Keratinocyte (primary cell): Measurements from ENCODE around the gene TPCN2. TPM values are rescaled to one million over a fixed set of nuclear protein-coding genes. Genes with fewer than 3 reads are reported as not detected.

Experiments used
- DNase-seq: peaks from one replicate; pipeline ENCODE4 v3.0.0-alpha.2; 2011; ENCODE audit warnings: low read depth, missing footprints, low spot score
- FAIRE-seq: peaks from 2 replicates; lab custom pipeline; 2011; peaks lifted over from hg19 to GRCh38; lab: Jason Lieb, UNC
- H2AFZ ChIP-seq: 2 replicates; pipeline ENCODE4 v1.6.0; 2012; ENCODE audit warnings: low read length, control low read depth, inconsistent platforms; ENCODE audit not compliant: control insufficient read depth
- H3K27ac ChIP-seq: 2 replicates; pipeline ENCODE4 v1.5.1; 2011; ENCODE audit warnings: low read length; ENCODE audit not compliant: control insufficient read depth, insufficient read depth
- H3K27me3 ChIP-seq: 3 replicates; pipeline ENCODE4 v1.6.0; 2011; ENCODE audit warnings: low read length; ENCODE audit not compliant: control insufficient read depth, insufficient read depth; ENCODE audit errors: extremely low read depth
- H3K36me3 ChIP-seq, 2 experiments: 2 replicates in 1 of 2; 3 replicates in 1 of 2; pipeline ENCODE4 v1.5.1; 2011; ENCODE audit warnings: low read length in 2 of 2, mild to moderate bottlenecking in 1 of 2; ENCODE audit not compliant: control insufficient read depth in 2 of 2, insufficient read depth in 2 of 2; ENCODE audit errors: extremely low read depth in 1 of 2
- H3K4me1 ChIP-seq: 3 replicates; pipeline ENCODE4 v1.5.1; 2011; ENCODE audit warnings: low read length; ENCODE audit not compliant: control insufficient read depth, insufficient read depth; ENCODE audit errors: extremely low read depth
- H3K4me2 ChIP-seq: 3 replicates; pipeline ENCODE4 v1.6.0; 2011; ENCODE audit warnings: low read depth, low read length; ENCODE audit not compliant: control insufficient read depth, insufficient read depth; ENCODE audit errors: extremely low read depth
- H3K4me3 ChIP-seq, 3 experiments: fragments of 200-600 bp in 1 of 3; sonication (generic) in 1 of 3; 2 replicates in 2 of 3; 3 replicates in 1 of 3; pipeline ENCODE4 v1.5.1; 2011 to 2016; ENCODE audit warnings: low read length in 3 of 3, mild to moderate bottlenecking in 3 of 3, control low read depth in 2 of 3, inconsistent platforms in 1 of 3, low read depth in 1 of 3, mixed read lengths in 1 of 3, mixed run types in 1 of 3, moderate library complexity in 1 of 3; ENCODE audit not compliant: control insufficient read depth in 2 of 3, insufficient read depth in 2 of 3; ENCODE audit errors: extremely low read depth in 1 of 3
- H3K79me2 ChIP-seq: 2 replicates; pipeline ENCODE4 v1.6.0; 2012; ENCODE audit warnings: low read length; ENCODE audit not compliant: control insufficient read depth, insufficient read depth
- H3K9ac ChIP-seq: 3 replicates; pipeline ENCODE4 v1.6.0; 2011; ENCODE audit warnings: low read length; ENCODE audit not compliant: control insufficient read depth, insufficient read depth; ENCODE audit errors: extremely low read depth
- H3K9me1 ChIP-seq: 3 replicates; pipeline ENCODE4 v1.6.0; 2011; ENCODE audit warnings: low read length; ENCODE audit not compliant: control insufficient read depth, insufficient read depth; ENCODE audit errors: extremely low read depth
- H3K9me3 ChIP-seq: 2 replicates; pipeline ENCODE4 v1.5.1; 2012; ENCODE audit warnings: low read depth, low read length; ENCODE audit not compliant: control insufficient read depth
- H4K20me1 ChIP-seq: 3 replicates; pipeline ENCODE4 v1.6.0; 2011; ENCODE audit warnings: low read length; ENCODE audit not compliant: control insufficient read depth, insufficient read depth; ENCODE audit errors: extremely low read depth
- EZH2 ChIP-seq: IDR thresholded peaks from one replicate; pipeline ENCODE4 v1.6.1; 2012; ENCODE audit warnings: inconsistent platforms, mild to moderate bottlenecking, low read length, moderate library complexity
- dilution Hi-C: fragments of 300-500 bp; cut with MboI; formaldehyde crosslinking; loops from one replicate; pipeline ENCODE4 v1.7.0; 2020; ENCODE audit warnings: low sequenced_read_pairs; ENCODE audit not compliant: extremely low pct_ligation_motif_present
- polyA plus RNA-seq, 5 experiments: library from polyadenylated mRNA; depleted of rRNA in 3 of 5; stranded (reverse) in 3 of 5; stranded (forward) in 1 of 5; unstranded in 1 of 5; fragments of >200 nt; gene quantifications; 1 replicate in 1 of 5; 2 replicates in 3 of 5; 3 replicates in 1 of 5; pipeline versions ENCODE4 v1.2.1 to v1.2.3, GENCODE V29; 2011 to 2012; ENCODE audit warnings: missing spikeins in 2 of 5, low read depth in 1 of 5, low replicate concordance in 1 of 5
- TF ChIP-seq, protein P1 (sequence below), 3 experiments: IDR thresholded peaks in 1 of 3; conservative IDR thresholded peaks in 1 of 3; optimal IDR thresholded peaks in 1 of 3; 2 replicates in 2 of 3; 3 replicates in 1 of 3; pipeline versions ENCODE3 to v1.5.1; 2011; ENCODE audit warnings: low read length in 3 of 3, mild to moderate bottlenecking in 3 of 3, moderate library complexity in 2 of 3, control low read depth in 1 of 3, inconsistent platforms in 1 of 3; ENCODE audit not compliant: insufficient read depth in 2 of 3; ENCODE audit errors: extremely low read depth in 1 of 3

The TPCN2 gene
- polyA plus RNA-seq, 1 donor (not counting 4 experiments of a cell fraction or from before 2014, with no cell fraction given), result 7.7 TPM

DNA sequence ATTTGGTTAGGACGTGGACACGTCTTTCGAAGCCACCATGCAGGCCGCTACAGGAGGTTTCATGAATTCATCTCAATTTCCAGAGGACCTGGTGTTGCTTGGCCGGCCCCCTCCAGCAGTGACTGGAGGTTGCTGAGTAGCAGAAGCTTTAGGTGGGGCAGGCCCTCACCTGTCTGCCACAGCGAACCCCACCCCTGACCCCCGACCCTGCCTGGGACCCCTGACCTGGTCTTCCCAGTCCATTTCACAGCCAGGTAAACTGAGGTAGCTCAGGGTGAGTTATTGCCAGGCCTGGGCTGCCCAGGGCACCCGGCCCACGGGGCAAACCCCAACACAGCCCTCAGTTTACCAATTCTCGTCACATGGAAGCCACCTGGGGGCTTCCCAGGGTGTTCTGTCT lies 67.9 kb downstream of the TPCN2 start:
- no peak overlapping the region for H3K27ac ChIP-seq
- H3K36me3 ChIP-seq, result no peaks in the 10 kb centered on the region
- H3K27me3 ChIP-seq, result peaks cover 31% of the 10 kb centered on the region
- H3K79me2 ChIP-seq, result no peaks in the 10 kb centered on the region
- H3K9ac ChIP-seq, result no peak overlapping the region
- peaks cover 9% of the 10 kb centered on the region for H3K4me1 ChIP-seq
- H2AFZ ChIP-seq, result no peak overlapping the region
- no peak overlapping the region for H3K4me3 ChIP-seq
- dilution Hi-C loops, result loop anchor here (10.0 to 25.0 kb wide), 2 partner anchors 121 to 548 kb away; no protein-coding TSS in a partner anchor
- TF ChIP-seq EZH2, result no peak
- TF ChIP-seq, protein P1, sequence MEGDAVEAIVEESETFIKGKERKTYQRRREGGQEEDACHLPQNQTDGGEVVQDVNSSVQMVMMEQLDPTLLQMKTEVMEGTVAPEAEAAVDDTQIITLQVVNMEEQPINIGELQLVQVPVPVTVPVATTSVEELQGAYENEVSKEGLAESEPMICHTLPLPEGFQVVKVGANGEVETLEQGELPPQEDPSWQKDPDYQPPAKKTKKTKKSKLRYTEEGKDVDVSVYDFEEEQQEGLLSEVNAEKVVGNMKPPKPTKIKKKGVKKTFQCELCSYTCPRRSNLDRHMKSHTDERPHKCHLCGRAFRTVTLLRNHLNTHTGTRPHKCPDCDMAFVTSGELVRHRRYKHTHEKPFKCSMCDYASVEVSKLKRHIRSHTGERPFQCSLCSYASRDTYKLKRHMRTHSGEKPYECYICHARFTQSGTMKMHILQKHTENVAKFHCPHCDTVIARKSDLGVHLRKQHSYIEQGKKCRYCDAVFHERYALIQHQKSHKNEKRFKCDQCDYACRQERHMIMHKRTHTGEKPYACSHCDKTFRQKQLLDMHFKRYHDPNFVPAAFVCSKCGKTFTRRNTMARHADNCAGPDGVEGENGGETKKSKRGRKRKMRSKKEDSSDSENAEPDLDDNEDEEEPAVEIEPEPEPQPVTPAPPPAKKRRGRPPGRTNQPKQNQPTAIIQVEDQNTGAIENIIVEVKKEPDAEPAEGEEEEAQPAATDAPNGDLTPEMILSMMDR (optimal IDR thresholded peaks at IDR 0.05 in 1 of 3, IDR thresholded peaks at IDR 0.05 in 1 of 3, conservative IDR thresholded peaks at IDR 0.05 in 1 of 3; ENCODE audit: extremely low read depth in 1 of 3, insufficient read depth in 2 of 3, low read length in 3 of 3), result no peak
- H3K9me3 ChIP-seq, result peaks cover 4% of the 10 kb centered on the region
- DNase-seq (no peak), FAIRE-seq (no peak)
- H3K4me2 ChIP-seq, result no peak overlapping the region
- H3K9me1 ChIP-seq, result no peaks in the 10 kb centered on the region
- H4K20me1 ChIP-seq, result no peaks in the 10 kb centered on the region

DNA sequence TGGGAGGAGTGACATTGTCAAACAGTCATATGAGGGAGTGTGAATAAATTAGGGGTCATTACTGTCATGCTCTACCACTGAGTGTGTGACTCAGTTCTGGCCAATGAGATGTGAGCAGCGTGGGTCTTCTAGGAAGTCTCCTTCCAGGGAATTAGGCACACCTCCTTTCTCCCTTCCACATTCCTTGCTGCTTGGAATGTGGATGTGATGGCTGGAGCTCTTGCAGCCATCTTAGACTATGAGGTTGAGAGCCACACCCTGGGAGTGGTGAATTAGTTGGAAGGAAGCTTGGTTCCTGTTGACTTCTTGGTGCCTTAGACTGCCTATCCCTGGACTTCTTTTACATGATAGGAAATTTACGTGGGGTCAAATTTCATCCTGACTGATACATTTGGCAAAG lies 70.5 kb downstream of the TPCN2 start:
- Histone ChIP-seq H3K36me3 (no peaks in the 10 kb centered on the region), H3K27me3 (peaks cover 25% of the 10 kb centered on the region), H3K4me1 (peaks cover 31% of the 10 kb centered on the region), H4K20me1 (no peaks in the 10 kb centered on the region), H3K4me3 (no peak overlapping the region), H3K4me2 (no peak overlapping the region), H3K9me1 (no peaks in the 10 kb centered on the region), H3K9me3 (peaks cover 4% of the 10 kb centered on the region), H2AFZ (no peak overlapping the region), H3K27ac (no peak overlapping the region), H3K9ac (no peak overlapping the region), H3K79me2 (no peaks in the 10 kb centered on the region)
- DNase-seq (no peak), FAIRE-seq (no peak)
- TF ChIP-seq, protein P1 (optimal IDR thresholded peaks at IDR 0.05 in 1 of 3, IDR thresholded peaks at IDR 0.05 in 1 of 3, conservative IDR thresholded peaks at IDR 0.05 in 1 of 3; ENCODE audit: extremely low read depth in 1 of 3, insufficient read depth in 2 of 3, low read length in 3 of 3), result no peak
- no peak for TF ChIP-seq EZH2
- dilution Hi-C loops, result loop anchor here (10.0 to 25.0 kb wide), 2 partner anchors 118 to 546 kb away; no protein-coding TSS in a partner anchor
